A549 treated with CpdA at 1 μM for 4 hours (cell line): ENCODE results near the gene RFK. TPM values are rescaled to one million over a fixed set of nuclear protein-coding genes. Genes with fewer than 3 reads are reported as not detected.

Source experiments
- total RNA-seq: library from RNA; stranded (reverse); fragments of 200-300 nt; extraction: Qiagen RNA extraction; gene quantifications from 5 replicates; pipeline ENCODE4 v1.2.3, GENCODE V29; 2022; ENCODE audit warnings: low read depth

Gene RFK
- total RNA-seq = 40.3 to 56.2 TPM (median 45.2 TPM) in 5 replicates

DNA sequence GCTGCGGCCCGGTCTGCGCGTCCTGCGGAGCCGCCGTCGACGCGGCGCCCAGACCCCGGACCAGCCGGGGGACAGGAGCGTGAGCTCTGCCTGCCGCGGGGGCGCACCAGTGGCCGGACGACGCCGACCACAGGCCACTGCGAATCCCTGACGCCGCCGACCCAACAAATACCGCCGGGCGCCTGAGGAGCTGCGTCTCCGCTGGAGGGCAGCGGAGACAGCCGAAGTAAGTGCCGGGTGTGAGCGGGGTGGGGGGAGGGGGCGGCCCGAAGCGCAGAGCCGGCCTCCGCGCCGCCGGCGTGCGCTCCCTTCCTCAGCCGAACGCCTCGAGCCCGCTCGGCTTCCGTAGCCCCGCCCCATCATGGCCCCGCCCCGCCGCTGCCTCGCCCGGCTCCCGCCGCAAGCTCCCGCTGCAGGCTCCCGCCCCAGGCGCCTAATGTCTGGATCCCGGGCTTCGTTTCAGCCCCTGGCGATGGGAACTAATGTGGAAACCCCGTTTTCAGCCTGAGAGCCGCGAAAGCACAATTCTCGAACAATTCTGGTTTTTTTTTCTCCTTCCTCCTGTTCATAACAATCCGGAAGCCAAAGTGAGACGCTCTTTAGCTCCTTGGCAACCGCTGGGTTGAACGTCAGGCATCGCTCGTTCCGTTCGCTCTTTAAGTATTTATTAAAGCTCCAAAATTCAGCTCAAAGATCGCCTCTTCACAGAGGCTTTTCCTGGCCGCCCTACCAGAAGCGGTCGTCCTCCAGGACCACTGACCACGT lies at the start of gene RFK:
RFK (minus strand) TSS at position 232 of the 765 bp plus-strand sequence. CDS start 255 bp downstream, outside the sequence.

Other genes starting within 250 kb of the RFK start
- gene GCNT1, start 64.8 kb upstream of the RFK start, total RNA-seq = 1.7 to 4.0 TPM (median 2.4 TPM) in 5 replicates